ENCODE results near the gene RELN.

The RELN gene

DNA sequence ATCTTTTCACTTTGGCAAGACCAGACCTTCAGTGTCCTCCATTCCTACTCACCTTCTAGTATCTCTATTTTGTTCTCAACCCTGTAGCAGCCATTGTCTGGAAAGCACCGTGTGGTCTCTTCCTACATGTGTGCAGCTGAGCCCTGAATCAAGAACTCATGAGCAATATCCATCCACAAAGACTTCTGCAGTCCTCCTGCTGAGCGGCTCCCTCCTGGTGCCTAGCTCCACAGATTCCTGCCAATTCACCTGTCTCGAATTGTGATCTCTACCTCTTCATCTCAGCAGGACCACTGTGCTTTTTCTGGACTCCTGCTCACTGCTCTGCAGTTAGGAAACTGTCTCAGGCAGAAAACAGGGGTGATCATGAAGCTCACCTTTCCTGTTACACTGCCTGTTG, 118.8 kb downstream of the RELN start:
- Histone ChIP-seq H3K27ac (no peak overlapping the region), H3K4me3 (no peak overlapping the region)
- DNase-seq (ENCODE audit: low spot score), result no peak
- TF ChIP-seq, protein P1, sequence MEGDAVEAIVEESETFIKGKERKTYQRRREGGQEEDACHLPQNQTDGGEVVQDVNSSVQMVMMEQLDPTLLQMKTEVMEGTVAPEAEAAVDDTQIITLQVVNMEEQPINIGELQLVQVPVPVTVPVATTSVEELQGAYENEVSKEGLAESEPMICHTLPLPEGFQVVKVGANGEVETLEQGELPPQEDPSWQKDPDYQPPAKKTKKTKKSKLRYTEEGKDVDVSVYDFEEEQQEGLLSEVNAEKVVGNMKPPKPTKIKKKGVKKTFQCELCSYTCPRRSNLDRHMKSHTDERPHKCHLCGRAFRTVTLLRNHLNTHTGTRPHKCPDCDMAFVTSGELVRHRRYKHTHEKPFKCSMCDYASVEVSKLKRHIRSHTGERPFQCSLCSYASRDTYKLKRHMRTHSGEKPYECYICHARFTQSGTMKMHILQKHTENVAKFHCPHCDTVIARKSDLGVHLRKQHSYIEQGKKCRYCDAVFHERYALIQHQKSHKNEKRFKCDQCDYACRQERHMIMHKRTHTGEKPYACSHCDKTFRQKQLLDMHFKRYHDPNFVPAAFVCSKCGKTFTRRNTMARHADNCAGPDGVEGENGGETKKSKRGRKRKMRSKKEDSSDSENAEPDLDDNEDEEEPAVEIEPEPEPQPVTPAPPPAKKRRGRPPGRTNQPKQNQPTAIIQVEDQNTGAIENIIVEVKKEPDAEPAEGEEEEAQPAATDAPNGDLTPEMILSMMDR (IDR thresholded peaks at IDR 0.05), result no peak

DNA sequence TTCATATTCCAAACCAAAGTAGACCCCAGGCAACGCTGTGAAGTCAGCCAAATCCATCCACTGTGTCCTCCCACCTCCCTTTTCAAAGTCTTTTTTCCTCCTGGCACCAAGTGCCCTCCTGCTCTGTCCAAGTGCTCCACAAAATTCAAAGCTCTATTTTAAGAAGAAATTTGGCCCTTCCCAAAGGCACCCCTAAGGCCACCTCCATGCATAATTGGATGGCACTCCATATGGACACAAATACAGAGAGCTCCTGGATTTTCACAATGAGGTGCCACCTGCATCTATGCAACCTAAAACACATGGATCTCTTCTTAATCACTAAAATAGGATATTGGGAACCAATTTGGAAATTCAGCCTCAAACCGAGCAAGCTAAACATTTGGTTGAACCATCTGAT, 121.6 kb downstream of the RELN start:
- H3K27ac ChIP-seq, result no peak overlapping the region
- TF ChIP-seq, protein P1 (IDR thresholded peaks at IDR 0.05), result no peak
- DNase-seq (ENCODE audit: low spot score), result no peak
- H3K4me3 ChIP-seq, result no peak overlapping the region

- TF ChIP-seq, protein P1 (IDR thresholded peaks at IDR 0.05), result no peak
- Histone ChIP-seq H3K27ac (no peak overlapping the region), H3K4me3 (no peak overlapping the region)
- no peak for DNase-seq (ENCODE audit: low spot score)
These were observed 122.5 kb downstream of the RELN start for GRCh38 chr7:103866919-103867318.

- TF ChIP-seq, protein P1 (IDR thresholded peaks at IDR 0.05), result no peak
- H3K4me3 ChIP-seq, result no peak overlapping the region
- no peak overlapping the region for H3K27ac ChIP-seq
- DNase-seq (ENCODE audit: low spot score), result no peak
These were observed 124.0 kb downstream of the RELN start for GRCh38 chr7:103865442-103865841.

DNA sequence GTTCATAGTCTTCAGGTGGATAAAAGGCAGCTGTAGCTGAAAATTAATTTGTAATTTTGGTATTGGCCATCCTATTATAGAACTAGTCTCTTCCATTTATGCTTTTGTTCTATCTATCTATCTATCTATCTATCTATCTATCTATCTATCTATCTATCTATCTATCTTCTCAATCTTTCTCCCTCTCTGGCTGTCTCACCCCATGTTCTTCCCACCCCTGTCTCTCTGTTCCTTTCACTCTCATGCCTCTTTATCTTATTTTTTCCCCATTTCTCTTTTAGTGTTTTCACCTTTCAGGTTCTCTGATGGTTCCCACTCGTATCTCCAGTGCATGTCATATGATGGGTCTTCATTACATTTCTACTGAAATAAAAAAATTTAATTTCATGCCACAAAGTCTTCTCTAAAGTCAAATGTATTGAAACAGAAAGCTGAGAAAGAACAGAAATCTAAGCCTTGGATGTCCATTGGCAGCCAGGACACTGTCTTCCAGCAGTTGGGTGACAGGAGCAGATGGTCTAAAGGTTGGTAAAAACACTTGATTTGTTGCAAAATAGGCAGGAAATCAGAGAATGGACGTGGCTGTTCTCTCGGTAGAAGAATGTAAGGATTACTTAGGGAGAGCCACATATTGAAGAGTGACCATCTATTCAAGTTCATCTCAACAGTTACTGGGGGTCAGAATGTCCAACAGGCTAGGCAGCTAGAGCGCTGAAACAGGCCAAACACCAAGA, 127.0 kb downstream of the RELN start:
- H3K4me3 ChIP-seq, result no peak overlapping the region
- TF ChIP-seq, protein P1 (IDR thresholded peaks at IDR 0.05), result no peak
- no peak overlapping the region for H3K27ac ChIP-seq
- DNase-seq (ENCODE audit: low spot score), result no peak

- no peak overlapping the region for H3K4me3 ChIP-seq
- H3K27ac ChIP-seq, result no peak overlapping the region
- no peak for DNase-seq (ENCODE audit: low spot score)
- TF ChIP-seq, protein P1 (IDR thresholded peaks at IDR 0.05), result no peak
These were observed 129.7 kb downstream of the RELN start for GRCh38 chr7:103859709-103860108.

- Histone ChIP-seq H3K4me3 (no peak overlapping the region), H3K27ac (no peak overlapping the region)
- TF ChIP-seq, protein P1 (IDR thresholded peaks at IDR 0.05), result no peak
- DNase-seq (ENCODE audit: low spot score), result no peak
These were observed 132.0 kb downstream of the RELN start for GRCh38 chr7:103857435-103857834.
